NCI-H82 (cell line): Measurements from ENCODE around the gene KCNIP4.
A peak's percentile ranks its signal among the peaks of the same experiment; 100 is the strongest.

Experiments used
- DNase-seq: peaks from one replicate; lab custom pipeline; 2025; lab: John Stamatoyannopoulos, UW

KCNIP4 gene

DNA sequence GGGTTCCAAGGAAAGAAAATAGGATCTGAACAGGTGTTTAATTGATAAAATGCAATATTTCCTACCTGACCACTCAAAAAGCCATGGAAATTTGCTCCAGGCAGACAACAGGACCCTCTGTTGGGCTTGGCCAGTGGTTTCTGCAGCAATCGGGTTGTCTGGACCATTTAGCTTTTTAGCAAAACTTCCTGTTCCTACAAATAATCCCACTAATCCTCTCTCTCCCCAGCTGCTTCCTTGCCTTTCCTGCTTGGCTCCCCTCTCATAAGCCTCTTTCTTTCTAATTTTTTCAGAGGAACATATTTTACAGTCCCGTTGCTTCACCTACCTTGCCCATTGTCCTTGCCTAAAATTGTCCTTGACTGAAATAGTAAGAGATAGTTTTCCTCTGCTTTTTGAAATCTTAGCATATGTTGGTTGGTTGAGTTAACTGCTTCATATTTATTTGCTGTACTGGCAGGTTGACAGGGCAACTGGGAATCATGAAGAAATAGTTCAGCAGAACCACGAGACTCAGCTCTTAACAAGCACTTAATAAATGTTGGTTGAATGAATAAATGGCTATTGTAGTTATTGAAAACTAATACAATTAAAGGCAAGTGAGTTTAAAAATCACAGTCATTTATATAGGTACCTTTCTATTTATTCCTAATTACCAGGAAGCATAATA is 259.8 kb downstream of the KCNIP4 start:
- DNase-seq: peak; percentile 71

DNA sequence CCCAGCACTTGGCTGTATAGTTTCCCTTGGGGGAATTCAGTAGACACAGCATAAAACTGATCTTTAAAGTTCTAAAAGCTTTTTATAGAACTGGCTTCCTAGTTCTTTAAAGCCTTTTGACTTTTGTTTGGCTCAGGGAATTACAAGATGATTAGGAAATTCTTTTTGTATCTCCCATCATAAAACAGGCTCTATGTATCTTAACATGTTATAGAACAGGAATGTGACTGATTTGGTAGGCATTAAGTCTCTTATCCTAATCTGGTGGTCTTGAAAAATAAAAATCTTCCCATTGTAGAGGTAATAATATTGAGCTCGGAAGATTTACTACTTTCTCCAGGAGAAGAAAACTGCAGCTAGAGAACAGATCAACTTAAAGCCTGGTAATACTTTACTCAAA is 262.7 kb downstream of the KCNIP4 start:
- no peak for DNase-seq

DNA sequence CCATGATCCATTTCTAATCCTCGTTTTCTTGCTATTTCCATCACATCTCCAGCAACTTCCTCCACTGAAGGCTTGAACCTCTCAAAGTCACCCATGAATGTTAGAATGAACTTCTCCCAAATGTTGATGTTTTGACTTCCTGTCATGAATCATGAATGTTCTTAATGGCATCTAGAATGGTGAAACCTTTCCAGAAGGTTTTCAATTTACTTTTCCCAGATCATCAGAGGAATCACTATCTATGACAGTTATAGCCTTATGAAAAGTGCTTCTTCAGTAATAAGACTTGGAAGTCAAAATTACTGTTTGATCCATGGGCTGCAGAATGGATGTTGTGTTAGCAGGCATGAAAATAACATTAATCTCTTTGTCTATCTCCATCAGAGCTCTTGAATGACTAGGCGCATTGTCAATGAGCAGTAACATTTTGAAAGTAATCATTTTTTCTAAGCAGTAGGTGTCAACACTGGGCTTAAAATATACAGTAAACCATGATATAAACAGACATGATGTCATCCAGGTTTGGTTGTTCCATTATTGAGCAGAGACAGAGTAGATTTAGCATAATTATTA is 268.2 kb downstream of the KCNIP4 start:
- DNase-seq: no peak

DNA sequence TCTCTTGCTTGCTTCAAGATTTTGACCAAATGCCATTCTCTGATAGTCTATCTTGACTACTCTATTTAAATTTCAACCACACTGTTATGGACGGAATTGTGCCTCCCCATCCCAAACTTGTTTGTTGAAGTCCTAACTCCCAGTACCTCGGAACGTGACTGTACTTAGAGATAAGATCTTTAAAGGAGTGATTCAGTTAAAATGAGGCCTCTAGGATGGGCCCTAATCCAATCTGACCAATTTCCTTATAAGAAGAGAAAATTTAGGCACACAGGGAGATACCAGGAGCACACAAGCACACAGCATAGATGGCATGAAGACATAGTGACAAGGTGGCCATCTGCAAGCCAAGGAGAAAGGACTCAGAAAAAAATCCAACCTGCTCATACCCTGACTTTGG is 269.9 kb downstream of the KCNIP4 start:
- DNase-seq: no peak

DNA sequence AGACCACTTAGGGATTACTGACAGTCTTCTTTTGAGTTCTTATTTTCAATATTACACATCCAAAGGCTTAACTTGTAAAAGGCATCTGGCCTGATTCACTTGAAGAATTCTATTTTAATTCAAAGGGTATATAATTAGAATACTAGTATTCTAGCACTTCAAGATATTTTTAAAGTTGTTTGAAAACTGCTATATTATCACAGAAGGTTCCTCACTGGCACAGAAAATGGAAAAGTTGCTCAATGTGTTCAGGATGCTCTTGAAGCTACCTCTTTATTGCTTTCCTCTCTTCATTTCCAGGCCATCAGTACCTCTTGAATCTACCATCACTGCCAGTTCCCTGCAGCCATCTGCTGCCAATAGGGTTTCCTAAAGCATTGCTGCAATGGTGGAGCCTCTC is 271.4 kb downstream of the KCNIP4 start:
- DNase-seq: no peak

DNA sequence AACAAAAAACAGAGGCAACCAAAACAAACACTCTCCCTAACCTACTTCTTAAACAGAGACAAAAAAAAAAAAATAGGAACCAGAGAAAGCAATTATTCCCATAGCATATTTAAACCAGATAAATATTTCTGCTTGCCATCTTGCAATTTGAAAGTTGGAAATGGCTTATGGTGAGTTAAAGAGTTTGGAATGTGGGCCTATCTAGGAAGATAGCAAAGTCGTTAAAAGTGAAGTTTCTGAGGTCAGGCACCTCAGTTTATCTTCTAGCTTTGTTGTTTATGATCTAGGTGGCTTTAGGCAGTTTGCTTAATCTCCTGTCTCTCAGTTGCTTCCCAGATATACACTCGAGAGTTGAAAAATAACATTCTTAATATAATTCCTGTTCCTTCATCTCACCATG is 284.2 kb downstream of the KCNIP4 start:
- DNase-seq: no peak

DNA sequence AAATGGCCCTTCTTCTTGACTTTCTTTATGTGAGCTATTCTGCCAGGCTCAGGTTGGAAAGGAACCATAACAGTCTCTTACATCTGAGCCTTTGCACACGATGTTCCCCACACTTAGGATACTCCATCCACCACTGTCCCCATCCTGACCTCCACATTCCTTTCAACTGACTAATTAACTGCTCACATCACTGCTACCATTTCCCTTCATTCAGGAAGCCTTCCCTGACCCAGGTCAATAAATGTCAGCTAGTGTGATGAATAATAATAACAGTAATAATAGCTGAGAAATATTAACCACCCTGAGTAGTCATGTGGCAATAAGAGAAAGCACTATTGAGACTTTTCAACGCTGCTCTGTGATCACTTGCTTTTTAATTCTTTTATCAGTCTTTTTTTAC is 291.7 kb downstream of the KCNIP4 start:
- DNase-seq: no peak

DNA sequence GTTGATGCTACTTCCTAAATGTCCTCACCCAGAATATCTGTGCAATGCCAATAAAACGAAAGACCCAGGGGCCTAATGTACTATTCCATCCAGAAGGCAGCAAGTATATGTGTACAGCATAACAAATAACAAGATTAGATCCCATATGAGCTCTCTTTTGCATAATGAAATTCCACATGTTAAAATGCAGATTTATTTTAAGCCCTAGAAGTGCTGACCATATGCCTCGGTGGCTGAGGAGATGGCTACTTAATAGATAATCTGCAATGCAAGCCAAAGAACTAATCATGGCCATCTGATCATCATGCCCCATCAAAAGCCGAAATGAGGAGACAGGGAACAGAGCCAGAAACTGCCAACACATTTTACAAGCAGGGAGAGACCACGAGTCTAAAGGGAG is 293.5 kb downstream of the KCNIP4 start:
- peak; percentile 94 for DNase-seq

DNA sequence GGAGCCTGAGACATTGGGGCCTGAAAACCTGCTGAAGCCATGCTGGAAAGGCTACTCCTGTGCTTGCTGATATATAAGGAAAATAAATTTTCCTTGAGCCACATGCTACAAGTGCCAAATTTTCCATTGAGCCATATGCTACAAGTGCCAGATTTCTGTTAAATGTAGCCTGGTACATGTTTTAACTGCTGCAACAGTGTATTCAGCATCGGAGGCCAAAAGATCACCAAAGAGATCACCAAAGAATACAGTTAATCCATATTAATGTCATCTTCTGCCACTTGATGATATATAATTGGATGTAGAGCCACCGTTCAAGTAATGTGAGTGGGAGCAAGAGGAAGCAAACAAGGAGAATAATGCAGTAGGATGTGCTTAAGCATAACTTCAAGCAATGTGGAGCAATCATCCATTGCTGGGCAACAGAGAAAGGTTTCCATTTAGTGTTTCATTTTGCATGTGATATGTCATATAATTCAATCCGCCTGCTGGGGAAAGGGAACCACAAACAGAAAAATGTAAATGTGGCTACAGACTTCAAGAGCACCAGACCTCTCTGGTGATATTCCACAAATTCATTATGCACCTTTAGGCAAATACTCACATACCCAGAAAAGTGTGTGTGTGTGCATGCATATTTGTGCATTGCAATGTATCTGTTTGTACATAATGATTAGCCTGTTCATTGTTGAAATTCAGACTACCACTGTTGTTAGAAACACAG is 295.9 kb downstream of the KCNIP4 start:
- DNase-seq: peak; percentile 75

DNA sequence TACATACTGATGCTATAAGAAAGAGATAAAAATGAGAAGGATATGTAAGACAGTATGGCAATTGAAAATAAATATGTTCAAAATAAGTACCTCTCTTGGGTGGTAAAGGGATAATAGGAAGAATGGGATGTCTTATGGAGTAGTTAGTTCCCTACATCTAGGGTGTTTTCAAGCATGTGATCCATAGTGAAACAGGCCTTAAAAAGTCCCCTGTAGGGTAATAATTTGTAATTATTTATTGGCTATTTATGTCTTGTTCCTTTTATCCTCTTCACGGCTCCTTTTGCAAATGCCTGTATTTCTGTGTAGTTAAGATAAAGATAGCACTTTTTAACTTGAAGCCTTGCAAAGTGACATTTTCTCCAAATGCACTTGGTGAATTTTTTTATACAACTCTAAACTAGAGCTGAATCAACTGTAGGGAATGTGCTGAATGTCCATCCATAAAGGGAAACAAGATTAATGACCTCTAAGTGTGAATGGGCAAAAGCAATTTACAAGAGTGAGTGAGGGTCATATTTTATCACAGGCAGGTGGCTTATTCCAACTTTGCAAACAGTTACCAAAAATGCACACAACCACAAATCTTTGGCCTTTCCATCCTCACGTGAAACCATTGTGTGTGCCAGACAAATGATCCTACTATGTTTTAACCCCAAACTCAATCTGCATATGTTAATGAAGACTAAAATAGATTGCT is 299.0 kb downstream of the KCNIP4 start:
- DNase-seq: no peak

DNA sequence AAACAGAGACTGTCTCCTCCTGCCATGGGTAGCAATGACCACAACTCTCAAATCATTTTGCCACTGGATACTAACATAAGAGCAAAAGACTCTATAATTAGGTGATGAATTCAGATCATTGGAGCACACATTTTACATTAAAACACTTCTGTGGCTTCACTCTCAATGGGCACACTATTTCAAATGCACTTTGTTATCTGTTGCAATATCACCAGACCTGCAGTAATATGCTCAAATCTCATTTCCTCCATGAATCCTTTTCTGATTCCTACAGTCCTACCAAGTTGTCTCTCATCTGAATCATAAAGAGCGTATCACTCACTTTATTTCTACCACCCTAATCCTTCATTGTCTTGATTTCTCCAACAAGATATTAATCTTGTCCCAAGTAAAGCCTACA is 302.8 kb downstream of the KCNIP4 start:
- DNase-seq: no peak

DNA sequence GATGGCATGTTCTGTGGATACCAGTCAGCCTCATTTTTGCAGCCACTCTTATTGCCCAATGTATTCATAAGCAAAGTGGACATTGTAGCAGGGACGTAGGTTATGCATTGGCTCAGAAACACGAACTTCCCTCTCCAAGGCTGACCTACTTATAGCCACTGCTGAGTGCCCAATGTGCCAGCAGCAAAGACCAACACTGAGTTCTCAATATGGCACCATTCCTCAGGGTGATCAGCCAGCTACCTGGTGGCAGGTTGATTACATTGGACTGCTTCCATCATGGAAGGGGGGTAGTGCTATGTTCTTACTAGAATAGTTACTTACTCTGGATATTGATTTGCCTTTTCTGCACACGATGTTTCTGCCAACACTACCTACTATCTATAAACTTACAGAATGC is 306.9 kb downstream of the KCNIP4 start:
- DNase-seq: no peak

DNA sequence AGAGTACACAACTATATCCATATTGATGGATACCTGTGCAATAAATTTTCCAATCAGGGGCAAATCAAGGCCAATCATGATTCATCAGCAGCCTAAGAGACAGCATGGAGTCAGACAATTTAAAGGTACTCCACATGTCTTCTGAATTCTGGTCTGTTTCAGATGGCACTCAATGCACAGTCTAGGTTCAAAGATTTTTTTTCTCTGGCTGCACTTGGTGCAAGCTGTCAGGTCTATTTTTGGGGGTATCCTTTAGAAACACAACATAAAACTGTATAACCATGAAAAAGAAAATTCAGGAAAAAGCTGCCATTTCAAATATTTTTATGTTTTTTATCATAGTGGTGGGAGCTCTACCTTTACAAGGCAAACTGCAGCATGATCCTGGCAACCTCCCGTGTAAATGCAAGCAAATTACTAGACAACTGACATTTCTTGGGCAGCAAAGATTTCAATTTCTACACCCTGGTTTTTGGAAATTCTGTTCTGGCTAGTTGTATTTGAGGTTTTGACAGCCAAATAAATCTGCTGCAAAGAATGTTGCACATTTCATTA is 310.3 kb downstream of the KCNIP4 start:
- DNase-seq: no peak

DNA sequence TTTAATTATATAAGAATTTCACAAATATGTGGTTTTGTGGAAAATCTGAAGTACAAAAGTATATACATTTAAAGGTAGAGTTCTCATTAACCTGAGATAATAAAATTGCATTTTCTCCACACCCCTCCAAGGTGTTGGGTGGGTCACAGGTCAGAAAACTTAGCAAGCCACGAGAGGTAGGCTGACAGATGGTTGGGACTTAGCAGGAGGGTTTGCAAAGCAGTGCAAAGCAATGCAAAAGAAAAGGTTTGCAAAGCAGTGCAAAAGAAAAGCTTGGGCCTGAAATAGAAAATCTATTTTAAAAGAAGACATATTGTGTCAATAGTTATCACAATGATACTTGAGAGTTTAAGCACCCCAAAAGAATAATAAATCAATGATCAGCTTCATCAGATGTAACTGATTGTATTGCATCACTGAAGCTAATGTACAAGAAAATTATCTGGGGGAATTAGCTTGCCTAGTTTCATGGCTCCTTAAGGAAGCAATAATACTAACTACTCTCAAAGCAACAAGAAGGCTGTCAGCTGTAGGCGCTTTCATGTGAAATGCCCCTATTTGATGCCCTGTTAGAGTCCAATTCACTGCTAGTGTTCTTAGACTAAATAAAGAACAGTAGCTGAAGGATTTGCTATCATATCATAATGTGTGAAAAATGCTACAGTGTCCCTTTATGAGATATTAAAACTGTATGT is 319.5 kb downstream of the KCNIP4 start:
- peak; percentile 59 for DNase-seq

DNA sequence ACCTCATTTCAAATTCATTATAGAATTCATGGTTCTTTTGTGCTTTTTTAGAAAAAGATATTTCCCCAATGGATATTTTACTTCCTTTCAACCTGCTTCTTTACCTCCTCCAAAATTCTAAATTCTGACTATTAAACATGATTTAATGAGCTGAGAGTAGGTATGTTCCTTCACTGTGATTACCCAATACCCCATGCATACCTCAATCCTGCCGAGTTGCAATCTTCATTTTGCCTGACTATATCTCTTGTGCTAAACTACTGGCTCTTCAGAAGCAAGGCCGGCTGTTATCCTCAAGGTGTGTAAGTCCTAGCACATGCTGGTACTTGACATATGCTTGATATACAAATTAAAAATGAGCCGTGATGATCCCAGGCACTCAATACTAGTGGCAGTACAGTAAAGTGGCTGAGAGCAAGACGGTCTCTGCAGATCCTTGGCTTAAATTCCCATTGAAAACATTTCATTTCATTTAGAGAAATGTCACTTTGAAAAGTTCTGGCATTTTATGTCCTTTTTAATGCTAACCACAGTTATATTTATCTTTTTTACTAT is 320.4 kb downstream of the KCNIP4 start:
- peak; percentile 10 for DNase-seq

DNA sequence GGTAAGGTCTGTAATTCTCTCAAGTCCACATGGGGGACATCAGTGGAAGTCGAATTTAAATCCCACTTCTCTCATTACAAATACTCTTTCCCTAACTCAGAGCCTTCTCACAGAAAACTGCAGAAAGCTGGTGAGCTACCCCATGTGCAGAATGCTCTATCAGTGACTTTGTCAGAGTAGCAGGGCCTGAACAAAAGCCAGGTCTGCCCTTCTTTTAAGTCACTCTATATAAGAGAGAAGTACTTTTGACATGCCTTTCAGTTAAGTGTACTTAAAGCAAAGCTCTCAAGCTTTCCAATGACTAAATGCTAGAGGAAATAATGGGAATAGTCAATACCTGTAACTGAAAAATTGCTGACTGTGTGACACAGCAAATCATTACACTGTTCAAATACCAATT is 323.1 kb downstream of the KCNIP4 start:
- no peak for DNase-seq

DNA sequence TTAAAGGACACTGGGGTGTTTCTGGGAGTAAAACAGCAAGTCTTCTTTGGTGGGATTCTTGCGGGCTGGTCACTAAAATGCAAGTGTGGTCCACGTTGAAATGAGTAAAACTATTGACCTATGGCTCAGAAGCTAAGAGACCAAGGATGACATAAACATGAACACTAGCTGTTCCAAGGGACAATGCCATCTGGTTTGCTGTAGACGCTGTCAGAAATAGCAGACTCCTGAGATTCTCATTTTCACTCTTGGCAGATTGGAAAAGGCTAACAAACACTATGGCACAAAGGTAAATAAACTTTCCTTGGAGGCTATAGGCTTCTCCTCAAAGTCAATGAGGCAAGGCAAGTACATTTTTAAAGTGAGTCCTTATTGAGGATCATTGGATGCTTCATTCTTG is 343.6 kb downstream of the KCNIP4 start:
- no peak for DNase-seq

DNA sequence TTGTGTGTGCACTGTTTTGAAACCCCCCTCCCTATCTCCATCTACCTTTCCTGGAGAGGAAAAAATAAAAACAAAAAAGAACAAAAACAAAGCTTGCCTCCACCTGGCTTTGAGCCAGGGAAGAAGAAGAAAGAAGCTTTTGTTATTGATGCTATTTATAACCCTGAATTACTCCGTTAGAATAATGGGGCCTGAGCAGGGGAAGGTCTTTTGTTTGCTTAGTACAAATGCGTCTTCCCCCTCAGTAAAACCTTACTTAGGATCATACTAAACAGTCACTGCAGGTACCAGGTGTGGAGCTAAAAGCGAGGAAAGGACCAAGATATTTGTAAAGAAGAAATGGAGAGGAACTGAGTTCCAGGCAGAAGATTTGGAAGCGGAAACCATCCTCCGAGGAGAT is 352.1 kb downstream of the KCNIP4 start:
- DNase-seq: no peak

DNA sequence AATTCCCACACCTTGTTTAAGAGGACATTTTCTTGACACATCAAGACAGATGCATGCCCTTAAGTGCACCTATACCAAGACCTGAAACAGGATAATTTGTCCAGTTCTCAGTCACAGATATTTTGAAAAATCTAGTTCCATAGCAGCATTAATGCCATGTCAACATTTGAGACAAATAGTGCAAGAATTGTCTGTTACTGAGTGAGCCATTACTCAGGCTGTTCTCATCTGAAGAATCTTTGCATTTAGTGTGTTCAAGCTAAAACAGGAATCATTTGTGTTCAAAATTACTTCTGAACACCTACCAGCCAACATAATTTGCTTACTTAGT is 354.9 kb downstream of the KCNIP4 start:
- DNase-seq: no peak

DNA sequence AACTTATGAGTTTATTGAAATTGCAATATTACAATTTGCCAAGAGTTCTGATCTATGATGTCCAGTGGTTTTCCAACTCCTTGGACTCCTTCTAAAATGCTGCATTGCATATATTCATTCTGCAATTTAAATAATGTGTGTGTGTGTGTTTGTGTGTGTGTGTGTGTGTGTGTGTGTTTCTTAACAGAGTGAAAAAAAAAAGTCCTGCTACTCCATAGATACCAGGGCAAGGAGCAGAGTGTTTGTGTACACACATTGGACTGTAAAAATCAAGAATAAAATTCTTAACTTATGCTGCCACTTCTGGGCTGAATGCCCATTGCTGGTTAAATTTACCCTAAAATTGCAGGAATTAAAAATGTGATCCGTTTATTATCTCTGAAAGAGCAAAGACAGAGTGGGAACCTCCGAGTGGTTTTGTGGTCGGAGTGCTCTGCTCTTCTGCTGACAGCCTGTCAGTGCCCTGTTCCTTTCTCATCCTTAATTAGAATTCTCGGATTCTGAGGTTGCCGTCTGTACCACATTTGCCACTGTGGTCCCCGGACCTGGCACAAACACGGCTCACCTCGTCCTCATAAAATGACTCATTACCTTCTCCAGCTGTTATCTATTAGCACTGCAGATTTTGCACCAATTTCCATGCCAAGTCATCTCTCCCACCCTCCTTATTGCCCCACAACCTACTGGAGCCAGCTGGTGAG is 355.5 kb downstream of the KCNIP4 start:
- DNase-seq: no peak

DNA sequence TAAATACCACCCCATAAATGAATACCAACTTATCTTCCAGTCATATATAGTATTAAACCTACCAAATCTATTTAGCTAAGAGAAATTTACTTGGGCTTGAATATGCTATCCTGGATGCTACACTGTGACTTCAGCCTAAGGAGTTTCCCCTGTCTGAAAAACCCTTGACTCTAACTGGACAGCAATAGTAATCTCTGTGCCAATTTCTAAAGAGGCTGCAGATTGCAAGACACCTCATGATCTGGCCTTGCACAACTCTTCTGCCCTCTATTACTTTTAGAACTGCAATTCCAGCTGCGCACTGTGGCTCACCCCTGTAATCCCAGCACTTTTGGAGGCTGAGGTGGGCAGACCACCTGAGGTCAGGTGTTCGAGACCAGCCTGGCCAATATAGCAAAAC is 371.5 kb downstream of the KCNIP4 start:
- DNase-seq: no peak
